Osteocyte (in vitro differentiated cells): ENCODE data around the gene ZBTB17. TPM values are rescaled to one million over a fixed set of nuclear protein-coding genes. Genes with fewer than 3 reads are reported as not detected.

Source experiments
- DNase-seq: peaks from one replicate; pipeline ENCODE4 v3.0.0; 2021; ENCODE audit warnings: mixed read lengths; ENCODE audit not compliant: unreplicated experiment; ENCODE audit errors: extremely low spot score
- H3K27ac Mint-ChIP-seq: one replicate; pipeline ENCODE4 v1.8.0; 2021; ENCODE audit warnings: mild to moderate bottlenecking, mixed read lengths; ENCODE audit not compliant: unreplicated experiment
- H3K27me3 Mint-ChIP-seq: one replicate; pipeline ENCODE4 v1.8.0; 2021; ENCODE audit warnings: mixed read lengths; ENCODE audit not compliant: unreplicated experiment
- H3K36me3 Mint-ChIP-seq: one replicate; pipeline ENCODE4 v1.8.0; 2021; ENCODE audit warnings: mixed read lengths; ENCODE audit not compliant: unreplicated experiment
- H3K4me1 Mint-ChIP-seq: one replicate; pipeline ENCODE4 v1.8.0; 2021; ENCODE audit warnings: mixed read lengths; ENCODE audit not compliant: unreplicated experiment
- H3K4me3 Mint-ChIP-seq: one replicate; pipeline ENCODE4 v1.8.0; 2021; ENCODE audit warnings: mild to moderate bottlenecking, moderate library complexity, mixed read lengths; ENCODE audit not compliant: unreplicated experiment
- H3K9me3 Mint-ChIP-seq: one replicate; pipeline ENCODE4 v1.8.0; 2021; ENCODE audit warnings: mixed read lengths; ENCODE audit not compliant: unreplicated experiment
- total RNA-seq: library from RNA; stranded (reverse); gene quantifications from 2 replicates; pipeline ENCODE4 v1.2.1, GENCODE V29; 2021
- TF ChIP-seq, protein P1 (sequence below): fragments of 200-600 bp; sonication (generic); IDR thresholded peaks from 2 replicates; pipeline ENCODE4 v1.5.0; 2021; ENCODE audit warnings: antibody characterized with exemption, mild to moderate bottlenecking, moderate library complexity

Gene ZBTB17
- total RNA-seq, 1 donor from 2014 or later: 37.2 TPM

DNA sequence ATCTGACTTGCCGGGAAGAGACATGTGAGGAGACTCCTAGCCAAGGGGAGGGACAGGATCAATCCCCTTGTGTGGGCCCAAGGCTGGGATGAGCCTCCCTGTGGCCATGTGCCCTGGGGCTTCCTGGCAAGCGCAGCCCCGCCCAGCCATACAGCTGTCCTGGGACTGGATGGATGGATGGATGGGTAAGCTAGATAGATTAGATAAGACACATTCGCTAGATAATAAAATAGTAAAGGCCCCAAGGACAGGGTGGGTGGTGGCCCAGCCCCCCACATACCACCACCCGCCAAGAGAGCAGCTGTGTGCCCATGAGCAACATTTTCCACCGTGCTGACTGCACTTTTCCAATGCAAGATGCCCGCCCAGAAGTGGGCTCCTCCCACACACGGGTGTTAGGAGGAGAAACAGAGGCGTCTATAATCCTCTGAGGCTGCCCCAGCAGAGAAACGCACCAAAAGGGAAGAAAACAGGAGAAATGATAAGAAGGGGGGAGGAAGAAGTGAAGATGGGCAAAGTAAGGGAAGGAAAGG, 25.1 kb downstream of the ZBTB17 start:
- DNase-seq: peak; percentile 85
- Mint-ChIP-seq H3K4me3 (peak overlapping the region; percentile 15), H3K27me3 (no peaks in the 10 kb centered on the region), H3K4me1 (peaks cover 64% of the 10 kb centered on the region), H3K27ac (peak overlapping the region; percentile 97), H3K9me3 (no peaks in the 10 kb centered on the region), H3K36me3 (peaks cover 10% of the 10 kb centered on the region)
- TF ChIP-seq, protein P1, sequence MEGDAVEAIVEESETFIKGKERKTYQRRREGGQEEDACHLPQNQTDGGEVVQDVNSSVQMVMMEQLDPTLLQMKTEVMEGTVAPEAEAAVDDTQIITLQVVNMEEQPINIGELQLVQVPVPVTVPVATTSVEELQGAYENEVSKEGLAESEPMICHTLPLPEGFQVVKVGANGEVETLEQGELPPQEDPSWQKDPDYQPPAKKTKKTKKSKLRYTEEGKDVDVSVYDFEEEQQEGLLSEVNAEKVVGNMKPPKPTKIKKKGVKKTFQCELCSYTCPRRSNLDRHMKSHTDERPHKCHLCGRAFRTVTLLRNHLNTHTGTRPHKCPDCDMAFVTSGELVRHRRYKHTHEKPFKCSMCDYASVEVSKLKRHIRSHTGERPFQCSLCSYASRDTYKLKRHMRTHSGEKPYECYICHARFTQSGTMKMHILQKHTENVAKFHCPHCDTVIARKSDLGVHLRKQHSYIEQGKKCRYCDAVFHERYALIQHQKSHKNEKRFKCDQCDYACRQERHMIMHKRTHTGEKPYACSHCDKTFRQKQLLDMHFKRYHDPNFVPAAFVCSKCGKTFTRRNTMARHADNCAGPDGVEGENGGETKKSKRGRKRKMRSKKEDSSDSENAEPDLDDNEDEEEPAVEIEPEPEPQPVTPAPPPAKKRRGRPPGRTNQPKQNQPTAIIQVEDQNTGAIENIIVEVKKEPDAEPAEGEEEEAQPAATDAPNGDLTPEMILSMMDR: no peak

DNA sequence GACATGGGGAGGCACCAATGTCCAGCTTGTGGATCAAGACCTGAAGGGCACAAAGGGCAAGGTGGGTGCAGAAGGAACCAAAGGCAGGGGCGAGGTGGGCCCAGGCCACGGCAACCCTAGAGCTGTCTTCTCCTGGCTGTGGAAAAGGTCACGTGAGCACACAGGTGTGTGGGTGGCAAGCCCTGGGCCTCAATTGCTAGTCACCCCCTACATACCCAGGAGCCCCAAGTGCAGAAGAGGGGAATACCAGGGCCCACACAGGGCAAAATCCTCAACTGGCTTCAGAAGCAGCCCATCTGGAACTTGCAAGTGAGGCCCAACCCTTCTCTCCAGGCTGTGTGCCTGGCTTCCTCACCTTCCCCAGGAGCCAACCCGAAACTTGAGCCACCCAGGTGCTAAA, 25.6 kb downstream of the ZBTB17 start:
- Mint-ChIP-seq H3K27ac (peak overlapping the region; percentile 97), H3K36me3 (peaks cover 11% of the 10 kb centered on the region), H3K9me3 (no peaks in the 10 kb centered on the region), H3K27me3 (no peaks in the 10 kb centered on the region), H3K4me1 (peaks cover 63% of the 10 kb centered on the region), H3K4me3 (peak overlapping the region; percentile 6)
- DNase-seq: no peak
- TF ChIP-seq, protein P1: no peak

DNA sequence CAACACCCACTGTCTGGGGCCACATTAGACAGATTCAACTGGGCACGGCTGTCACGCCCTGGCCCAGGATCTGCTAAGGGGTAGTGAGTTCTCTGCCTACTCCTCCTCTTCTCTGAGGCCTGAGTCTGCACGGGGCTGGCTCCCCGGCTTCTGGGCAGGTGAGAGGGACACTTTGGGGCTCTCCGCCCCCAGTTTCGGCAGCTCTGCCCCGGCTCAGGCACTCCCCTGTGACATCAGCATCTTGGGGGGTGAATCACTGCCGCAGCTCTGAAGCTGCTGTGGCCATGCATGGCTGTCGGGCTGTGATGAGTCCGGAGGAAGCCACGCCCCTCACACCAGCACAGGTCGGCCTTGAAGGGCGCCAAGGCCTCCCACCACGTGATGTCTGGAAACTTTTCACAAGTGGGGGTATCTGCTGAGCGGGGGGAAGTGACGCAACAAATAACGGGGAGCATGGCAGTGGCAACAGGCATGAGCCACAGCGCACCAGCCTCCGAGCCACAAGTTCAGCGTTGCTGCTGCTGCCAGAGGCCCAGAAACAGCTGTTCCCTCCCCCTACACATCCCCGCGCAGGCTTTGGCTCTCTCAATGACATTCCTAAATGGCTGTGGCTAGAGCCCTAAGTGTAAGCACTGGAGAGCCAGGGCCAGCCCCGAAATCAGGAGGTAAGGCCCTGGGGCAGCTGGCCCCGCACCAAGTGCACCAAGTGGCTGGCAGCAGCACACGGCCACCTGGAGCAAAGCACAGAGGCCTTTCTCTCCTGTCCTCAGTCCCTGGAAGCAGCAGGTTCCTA, 26.3 kb downstream of the ZBTB17 start:
- TF ChIP-seq, protein P1: no peak
- H3K36me3 Mint-ChIP-seq: peaks cover 15% of the 10 kb centered on the region
- no peaks in the 10 kb centered on the region for H3K9me3 Mint-ChIP-seq
- H3K4me1 Mint-ChIP-seq: peaks cover 63% of the 10 kb centered on the region
- peak overlapping the region; percentile 97 for H3K27ac Mint-ChIP-seq
- peak; percentile 86 for DNase-seq
- peak overlapping the region; percentile 24 for H3K4me3 Mint-ChIP-seq
- H3K27me3 Mint-ChIP-seq: no peaks in the 10 kb centered on the region

DNA sequence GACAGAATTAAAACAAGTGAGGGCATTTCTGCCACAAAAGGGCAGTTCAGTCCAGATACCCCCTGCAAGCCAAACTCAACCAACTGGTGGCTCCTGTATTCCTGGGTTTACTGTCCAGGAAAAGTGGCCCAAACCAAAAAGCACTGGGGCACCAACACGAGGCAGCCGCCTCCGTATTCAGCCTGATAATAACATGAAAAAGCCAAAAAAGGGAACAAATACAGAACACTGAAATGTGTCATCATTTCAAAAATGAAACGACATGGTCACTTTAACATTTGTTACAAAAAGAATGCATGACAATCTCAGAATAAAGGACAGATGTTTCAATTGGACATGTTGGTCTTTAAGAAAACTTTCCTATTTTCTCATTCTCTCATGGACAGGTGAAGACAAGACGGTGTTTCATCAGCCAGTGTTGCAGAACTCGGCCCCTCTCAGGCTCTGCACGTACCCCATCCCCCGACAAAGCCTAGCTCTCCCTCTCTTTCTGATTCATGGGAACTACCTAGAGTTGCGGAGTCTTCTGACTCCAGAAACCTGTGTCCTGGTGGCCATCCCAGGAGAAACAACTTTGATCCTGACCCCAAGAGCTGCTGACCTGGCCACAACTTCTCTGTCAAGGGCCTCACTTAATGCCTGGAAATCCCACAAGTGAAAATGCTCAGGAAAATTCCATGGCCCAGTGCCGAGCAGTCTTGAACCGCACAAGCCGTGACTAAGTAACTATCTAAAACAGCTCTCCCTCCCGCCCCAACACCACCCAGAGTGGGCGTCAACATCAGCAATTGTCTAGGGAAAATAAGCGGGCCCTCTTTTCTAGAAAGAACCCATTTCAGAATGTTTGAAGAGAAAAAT, 27.1 kb downstream of the ZBTB17 start:
- H3K27me3 Mint-ChIP-seq: no peaks in the 10 kb centered on the region
- H3K9me3 Mint-ChIP-seq: no peaks in the 10 kb centered on the region
- H3K27ac Mint-ChIP-seq: peak overlapping the region; percentile 97
- no peak for DNase-seq
- H3K4me3 Mint-ChIP-seq: peak overlapping the region; percentile 24
- H3K36me3 Mint-ChIP-seq: peaks cover 15% of the 10 kb centered on the region
- TF ChIP-seq, protein P1: no peak
- peaks cover 61% of the 10 kb centered on the region for H3K4me1 Mint-ChIP-seq
